HG02973 (cell line): ENCODE data around the gene LMTK2.
A peak's percentile ranks its signal among the peaks of the same experiment; 100 is the strongest.
"Not testable (repeated sequence)": the region's sequence is repeated elsewhere in the genome, so short reads cannot be mapped to it uniquely, and the experiment has no call there.

ENCODE experiments used
- ATAC-seq: cut with Tn5 transposase; IDR thresholded peaks from one replicate; pipeline ENCODE4 v1.9.1; 2021; ENCODE audit warnings: moderate library complexity; ENCODE audit not compliant: unreplicated experiment

LMTK2 gene

DNA sequence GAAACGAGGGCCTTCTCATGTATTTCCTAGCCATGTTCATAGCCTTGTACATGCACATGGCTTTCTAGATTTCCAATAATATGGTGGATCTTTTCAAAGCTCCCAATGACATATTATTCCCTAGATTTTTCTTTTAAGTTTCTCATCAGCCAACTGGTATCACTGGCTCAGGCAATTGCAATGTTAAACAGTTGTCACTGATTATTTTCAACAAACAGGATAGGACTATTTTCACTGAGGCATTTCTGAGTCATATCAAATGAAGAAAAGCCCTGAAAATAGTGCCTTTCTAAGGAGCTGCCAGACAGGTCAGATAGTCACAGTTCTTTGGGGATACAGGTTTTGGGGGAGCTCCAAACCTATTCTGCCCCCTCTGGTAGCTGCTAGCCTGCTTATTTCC is 4.5 kb upstream of the LMTK2 start:
- ATAC-seq, result no peak

GRCh38 chr7:98105942-98106544 is 619 bp upstream of the LMTK2 start:
- ATAC-seq, result peak; percentile 4

- no peak for ATAC-seq
Measured at GRCh38 chr7:98107313-98107721, 655 bp downstream of the LMTK2 start.

GRCh38 chr7:98110249-98111022 is 3.8 kb downstream of the LMTK2 start:
- no peak for ATAC-seq

GRCh38 chr7:98112077-98112476 is 5.4 kb downstream of the LMTK2 start:
- no peak for ATAC-seq

DNA sequence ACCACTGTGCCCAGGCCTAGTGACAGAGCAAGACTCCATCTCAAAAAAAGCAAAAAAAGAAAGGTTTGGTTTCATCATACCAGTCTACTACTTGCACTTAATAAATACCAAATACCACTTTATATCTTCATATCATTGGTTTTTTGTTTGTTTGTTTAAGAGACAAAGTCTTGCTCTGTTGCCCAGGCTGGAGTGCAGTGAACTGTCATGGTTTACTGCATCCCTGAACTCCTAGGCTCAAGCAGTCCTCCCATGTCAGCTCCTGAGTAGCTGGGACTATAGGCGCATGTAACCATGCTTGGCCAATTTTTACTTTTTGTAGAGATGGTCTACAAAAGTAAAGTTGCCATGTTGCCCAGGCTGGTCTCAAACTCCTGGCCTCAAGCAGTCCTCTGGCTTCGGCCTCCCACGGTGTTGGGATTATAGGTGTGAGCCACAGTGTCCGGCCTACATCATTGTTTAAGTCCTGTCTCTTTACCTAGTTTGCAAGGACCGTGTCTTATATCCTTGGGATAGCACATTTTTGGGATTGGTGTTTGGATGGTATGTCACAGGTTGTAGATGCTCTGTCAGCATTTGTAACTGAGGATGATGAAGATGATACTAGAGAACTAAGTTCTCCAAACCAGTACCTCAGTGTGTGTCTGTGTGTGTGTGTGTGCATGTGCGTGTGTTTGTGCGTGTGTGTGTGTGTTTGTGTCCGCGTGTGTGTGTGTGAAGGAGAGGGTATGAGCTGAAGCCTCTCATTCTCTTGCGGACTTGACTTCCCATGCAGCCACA is 9.3 kb downstream of the LMTK2 start:
- no peak for ATAC-seq

DNA sequence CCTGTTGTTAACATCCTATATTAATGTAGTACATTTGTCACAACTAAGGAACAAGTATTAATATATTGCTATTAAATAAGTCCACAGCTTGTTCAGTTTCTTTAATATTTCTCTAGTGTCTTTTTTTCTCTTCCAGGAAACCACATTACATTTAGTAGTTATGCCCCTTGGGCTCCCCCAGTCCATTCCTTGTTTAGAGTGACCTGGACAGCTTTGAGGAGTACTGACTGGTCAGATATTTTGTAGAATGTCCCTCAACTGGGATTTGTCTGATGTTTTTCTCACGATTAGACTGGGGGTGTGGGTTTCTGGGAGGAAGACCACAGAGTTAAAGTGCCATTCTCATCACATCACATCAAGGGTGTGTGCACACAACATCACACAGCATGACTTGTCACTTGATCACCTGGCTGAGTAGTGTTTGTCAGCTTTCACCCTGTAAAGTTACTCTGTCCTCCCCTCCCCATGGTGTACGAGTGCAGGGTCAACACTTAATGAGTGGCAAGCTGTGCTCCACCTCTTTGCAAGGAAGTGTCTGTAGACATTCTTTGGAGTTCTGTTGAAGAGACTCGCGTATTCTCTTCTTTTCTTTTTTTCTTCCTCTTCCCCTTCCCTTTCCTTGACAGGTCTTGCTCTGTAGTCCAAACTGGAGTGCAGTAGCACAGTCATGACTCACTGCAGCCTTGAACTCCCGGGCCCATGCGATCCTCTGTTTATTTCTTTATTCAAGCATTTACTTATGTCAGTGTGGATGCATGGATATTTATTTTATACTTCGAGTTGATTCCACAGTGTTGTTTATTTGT is 10.2 kb downstream of the LMTK2 start:
- ATAC-seq, result no peak

DNA sequence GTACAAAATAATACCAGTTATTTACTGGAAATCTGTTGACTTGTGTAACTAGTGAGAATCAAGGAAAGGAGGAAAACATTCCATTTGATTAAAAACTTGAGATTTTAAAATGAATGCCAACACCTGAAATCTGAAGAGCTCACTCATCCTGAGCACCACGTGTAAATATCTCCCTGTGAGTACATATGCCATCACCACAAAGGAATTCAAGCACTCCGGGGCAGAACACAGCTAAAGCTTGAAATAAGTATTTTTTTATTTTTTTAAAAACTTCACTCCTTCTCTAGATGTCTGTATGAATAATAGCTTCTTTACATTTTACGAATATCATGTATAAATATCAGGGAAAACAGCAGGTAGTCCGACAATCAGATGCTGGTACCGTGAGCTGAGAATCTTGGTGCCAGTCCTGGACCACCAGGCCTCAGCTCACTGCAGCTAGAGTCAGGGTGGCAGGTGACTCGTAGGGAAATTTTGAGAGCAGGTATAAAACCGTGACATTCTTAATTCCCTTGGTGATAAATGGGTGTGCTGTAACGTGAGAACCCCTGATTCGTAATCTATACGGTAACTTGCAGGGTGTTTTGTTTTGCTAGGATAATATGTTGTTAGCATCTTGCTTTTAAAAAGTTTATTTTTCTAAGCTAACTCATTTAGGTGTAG is 12.7 kb downstream of the LMTK2 start:
- ATAC-seq, result no peak

DNA sequence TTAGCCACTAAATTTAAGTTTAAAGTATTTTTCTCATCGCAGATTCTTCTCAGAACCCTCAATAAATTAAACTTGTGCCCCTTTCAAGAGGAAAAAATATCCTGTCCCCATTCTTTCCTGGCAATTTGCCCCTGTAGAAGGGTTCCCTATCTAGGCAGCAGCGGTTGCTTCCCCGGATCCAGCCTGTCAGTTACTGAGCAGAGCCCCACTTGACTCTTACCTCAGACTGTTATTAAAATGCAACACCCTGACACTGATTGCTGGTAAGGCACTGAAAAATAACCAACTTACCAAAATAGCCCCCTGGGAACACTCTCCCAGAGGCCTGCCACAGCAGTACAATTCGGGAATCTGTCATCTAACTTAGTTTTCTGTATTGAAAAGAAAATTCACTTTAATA is 13.9 kb downstream of the LMTK2 start:
- no peak for ATAC-seq

- not testable (repeated sequence) for ATAC-seq
Measured at GRCh38 chr7:98121388-98121787, 14.7 kb downstream of the LMTK2 start.

- no peak for ATAC-seq
Measured at GRCh38 chr7:98123365-98123696, 16.7 kb downstream of the LMTK2 start.

GRCh38 chr7:98125759-98126158 is 19.1 kb downstream of the LMTK2 start:
- no peak for ATAC-seq

- ATAC-seq, result no peak
Measured at GRCh38 chr7:98126311-98127142, 19.9 kb downstream of the LMTK2 start.

DNA sequence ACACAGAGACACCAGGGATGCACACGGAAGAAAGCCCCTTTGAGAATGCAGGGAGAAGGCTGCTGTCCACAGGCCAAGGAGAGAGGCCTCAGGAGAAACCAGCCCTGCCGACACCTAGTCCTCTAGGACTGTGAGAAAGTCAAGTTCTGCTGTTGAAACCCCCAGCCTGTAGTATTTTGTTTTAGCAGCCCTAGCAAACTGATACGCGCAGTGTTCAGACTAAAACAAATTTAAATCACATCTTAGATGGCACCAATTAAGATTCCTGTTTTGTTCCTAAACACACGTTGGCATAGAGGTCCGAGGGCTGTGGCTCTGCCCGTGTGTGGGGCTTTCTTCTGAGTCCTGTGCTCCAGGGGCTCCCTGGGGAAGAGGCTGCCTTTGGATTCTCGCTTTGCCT is 21.7 kb downstream of the LMTK2 start:
- ATAC-seq, result no peak

GRCh38 chr7:98130959-98131358 is 24.3 kb downstream of the LMTK2 start:
- no peak for ATAC-seq

DNA sequence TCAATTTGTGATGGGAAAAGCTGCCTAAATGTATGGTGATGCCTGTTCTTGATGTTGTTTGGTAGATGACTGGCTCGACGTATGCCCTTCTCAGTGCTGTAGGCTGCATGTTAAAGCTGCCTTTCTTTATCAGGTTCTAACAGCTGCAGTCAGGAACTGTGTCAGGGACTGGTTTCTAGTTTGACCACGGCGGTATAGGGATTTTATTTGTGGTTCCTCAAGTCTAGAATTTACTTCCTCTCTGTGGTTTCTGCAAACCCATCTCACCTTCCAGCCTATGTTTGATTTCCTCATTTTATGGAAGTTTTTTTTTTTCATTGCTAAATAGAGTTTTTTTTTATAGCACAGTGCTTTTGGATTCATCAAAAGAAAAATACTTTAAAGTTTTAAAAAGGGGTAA is 26.5 kb downstream of the LMTK2 start:
- peak; percentile 79 for ATAC-seq

DNA sequence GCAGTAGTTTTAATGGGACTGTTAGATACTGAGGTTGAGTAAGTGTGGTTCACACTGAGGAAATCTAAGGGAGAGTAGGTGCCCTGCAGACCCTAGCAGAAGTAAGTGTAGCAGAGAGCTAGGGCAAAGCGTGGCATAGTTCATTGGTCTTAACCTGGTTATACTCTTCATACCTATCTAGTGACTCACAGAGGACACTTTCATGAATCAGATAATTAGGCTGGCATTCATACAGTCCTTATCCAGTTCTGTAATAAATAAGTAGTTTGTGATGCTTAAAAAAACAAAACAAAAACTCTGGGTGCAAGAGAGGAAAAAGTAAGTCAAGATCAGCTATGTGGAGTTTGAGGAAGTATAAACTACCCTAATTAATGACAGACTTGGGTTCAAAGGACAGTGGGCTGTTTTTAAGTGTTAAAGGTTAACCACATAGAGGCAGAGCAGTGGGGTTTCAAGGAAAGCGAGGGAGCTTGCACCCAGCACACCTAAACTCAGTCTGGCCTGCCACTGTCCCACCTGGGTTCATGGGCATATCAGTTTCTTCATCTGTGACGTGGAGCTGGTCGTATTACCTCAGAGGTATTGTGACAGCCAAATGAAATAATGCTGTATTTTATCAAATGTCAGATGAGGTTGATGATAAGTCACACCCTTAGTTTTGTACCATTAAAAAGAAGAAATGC is 27.1 kb downstream of the LMTK2 start:
- ATAC-seq, result peak; percentile 7

GRCh38 chr7:98134420-98135228 is 28.0 kb downstream of the LMTK2 start:
- no peak for ATAC-seq
